Hepatocyte (in vitro differentiated cells): ENCODE data around the gene TBATA. TPM values are rescaled to one million over a fixed set of nuclear protein-coding genes. Genes with fewer than 3 reads are reported as not detected.

ENCODE experiments used
- DNase-seq: peaks from one replicate; pipeline ENCODE4 v3.0.0-alpha.2; 2016; ENCODE audit warnings: low spot score
- H2AFZ ChIP-seq: fragments of 200-600 bp; sonication (generic); 2 replicates; pipeline ENCODE4 v1.6.0; 2016; ENCODE audit warnings: antibody characterized with exemption, mild to moderate bottlenecking
- H3K27ac ChIP-seq: fragments of 200-600 bp; sonication (generic); 2 replicates; pipeline ENCODE4 v1.5.1; 2016; ENCODE audit warnings: mild to moderate bottlenecking
- H3K27me3 ChIP-seq: fragments of 200-600 bp; sonication (generic); 2 replicates; pipeline ENCODE4 v1.6.1; 2016
- H3K36me3 ChIP-seq: fragments of 200-600 bp; sonication (generic); replicated peaks from 2 replicates; pipeline ENCODE4 v1.5.1; 2016; ENCODE audit warnings: low read depth; ENCODE audit not compliant: insufficient read depth
- H3K4me1 ChIP-seq: fragments of 200-600 bp; sonication (generic); 2 replicates; pipeline ENCODE4 v1.5.1; 2016; ENCODE audit warnings: mild to moderate bottlenecking, moderate library complexity; ENCODE audit not compliant: insufficient read depth
- H3K4me2 ChIP-seq: fragments of 200-600 bp; sonication (generic); 2 replicates; pipeline ENCODE4 v1.6.0; 2016
- H3K4me3 ChIP-seq: fragments of 200-600 bp; sonication (generic); 2 replicates; pipeline ENCODE4 v1.5.1; 2016; ENCODE audit warnings: mild to moderate bottlenecking
- H3K79me2 ChIP-seq: fragments of 200-600 bp; sonication (generic); 2 replicates; pipeline ENCODE4 v1.6.0; 2017; ENCODE audit warnings: mild to moderate bottlenecking
- H3K9me2 ChIP-seq: fragments of 200-600 bp; sonication (generic); replicated peaks from 2 replicates; pipeline ENCODE4 v1.6.0; 2017; ENCODE audit warnings: mild to moderate bottlenecking; ENCODE audit not compliant: insufficient read depth
- H3K9me3 ChIP-seq: fragments of 200-600 bp; sonication (generic); 2 replicates; pipeline ENCODE4 v1.5.1; 2016; ENCODE audit warnings: low read depth, mild to moderate bottlenecking
- H4K20me1 ChIP-seq: fragments of 200-600 bp; sonication (generic); 2 replicates; pipeline ENCODE4 v1.6.0; 2016; ENCODE audit warnings: mild to moderate bottlenecking; ENCODE audit not compliant: insufficient read depth, poor library complexity, severe bottlenecking
- CTCF ChIP-seq: fragments of 200-600 bp; sonication (generic); IDR thresholded peaks from 2 replicates; pipeline ENCODE4 v1.5.1; 2016; ENCODE audit warnings: antibody characterized with exemption, mild to moderate bottlenecking; ENCODE audit not compliant: poor library complexity
- EZH2 ChIP-seq: fragments of 200-600 bp; sonication (generic); IDR thresholded peaks from 2 replicates; pipeline ENCODE4 v1.6.1; 2016; ENCODE audit warnings: antibody characterized with exemption, mild to moderate bottlenecking, borderline replicate concordance
- EZH2phosphoT487 ChIP-seq: fragments of 200-600 bp; sonication (generic); IDR thresholded peaks from one replicate; pipeline ENCODE4 v1.6.1; 2018; ENCODE audit warnings: antibody characterized with exemption, mild to moderate bottlenecking, low read depth, moderate library complexity; ENCODE audit not compliant: unreplicated experiment, severe bottlenecking
- WGBS: methylation state at CpG from one replicate; pipeline ENCODE4 v1.1.6; 2016; ENCODE audit warnings: low lambda C conversion rate; ENCODE audit errors: missing lambda C conversion rate; 5-methylcytosine and 5-hydroxymethylcytosine counted together
- polyA plus RNA-seq: library from polyadenylated mRNA; unstranded; fragments of >200 nt; fragmentation: Nextera tagmentation; extraction: Ambion mirVana; gene quantifications from 2 replicates; pipeline ENCODE4 v1.2.1, GENCODE V29; 2016
- total RNA-seq: library from RNA; depleted of rRNA; stranded (reverse); fragments of >200 nt; gene quantifications from 2 replicates; pipeline ENCODE4 v1.2.3, GENCODE V29; 2014

Gene TBATA
- total and polyA plus RNA-seq, 2 experiments from 2014 or later: not detected

DNA sequence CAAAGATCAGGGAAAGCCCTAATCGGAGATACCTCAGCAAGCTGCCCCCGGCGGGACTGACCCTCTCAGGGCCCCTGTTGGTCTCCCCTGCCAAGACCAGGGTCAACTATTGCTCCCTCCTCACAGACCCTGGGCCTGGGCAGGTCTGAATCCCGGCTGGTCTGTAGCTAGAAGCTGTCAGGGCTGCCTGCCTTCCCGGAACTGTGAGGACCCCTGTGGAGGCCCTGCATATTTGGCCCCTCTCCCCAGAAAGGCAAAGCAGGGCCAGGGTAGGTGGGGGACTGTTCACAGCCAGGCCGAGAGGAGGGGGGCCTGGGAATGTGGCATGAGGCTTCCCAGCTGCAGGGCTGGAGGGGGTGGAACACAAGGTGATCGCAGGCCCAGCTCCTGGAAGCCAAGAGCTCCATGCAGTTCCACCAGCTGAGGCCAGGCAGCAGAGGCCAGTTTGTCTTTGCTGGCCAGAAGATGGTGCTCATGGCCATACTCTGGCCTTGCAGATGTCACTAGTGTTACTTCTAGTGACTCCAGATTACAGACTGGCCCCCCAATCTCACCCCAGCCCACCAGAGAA lies 24.1 kb downstream of the TBATA start:
- Histone ChIP-seq H3K79me2 (no peaks in the 10 kb centered on the region), H3K4me1 (no peaks in the 10 kb centered on the region), H3K36me3 (no peaks in the 10 kb centered on the region), H2AFZ (no peak overlapping the region), H3K4me2 (no peak overlapping the region), H3K9me3 (no peaks in the 10 kb centered on the region), H3K9me2 (no peaks in the 10 kb centered on the region), H3K4me3 (no peak overlapping the region), H3K27ac (no peak overlapping the region), H4K20me1 (no peaks in the 10 kb centered on the region), H3K27me3 (no peaks in the 10 kb centered on the region)
- 55% methylated on average over 7 of the region's 7 CpGs for WGBS
- TF ChIP-seq CTCF (peak; percentile 47), EZH2 (no peak)
- DNase-seq: peak; percentile 52

DNA sequence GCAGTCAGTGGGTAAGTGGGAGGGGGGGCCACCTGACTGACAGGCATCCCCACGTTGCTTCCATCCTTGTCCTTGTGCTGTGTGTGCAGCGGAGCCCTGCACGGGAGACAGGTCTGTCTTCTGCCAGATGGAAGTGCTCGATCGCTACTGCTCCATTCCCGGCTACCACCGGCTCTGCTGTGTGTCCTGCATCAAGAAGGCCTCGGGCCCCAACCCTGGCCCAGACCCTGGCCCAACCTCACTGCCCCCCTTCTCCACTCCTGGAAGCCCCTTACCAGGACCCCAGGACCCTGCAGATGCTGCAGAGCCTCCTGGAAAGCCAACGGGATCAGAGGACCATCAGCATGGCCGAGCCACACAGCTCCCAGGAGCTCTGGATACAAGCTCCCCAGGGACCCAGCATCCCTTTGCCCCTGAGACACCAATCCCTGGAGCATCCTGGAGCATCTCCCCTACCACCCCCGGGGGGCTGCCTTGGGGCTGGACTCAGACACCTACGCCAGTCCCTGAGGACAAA lies 24.8 kb downstream of the TBATA start:
- H3K9me3 ChIP-seq: no peaks in the 10 kb centered on the region
- no peaks in the 10 kb centered on the region for H3K36me3 ChIP-seq
- no peaks in the 10 kb centered on the region for H4K20me1 ChIP-seq
- no peak overlapping the region for H3K4me3 ChIP-seq
- H2AFZ ChIP-seq: no peak overlapping the region
- no peaks in the 10 kb centered on the region for H3K4me1 ChIP-seq
- no peaks in the 10 kb centered on the region for H3K27me3 ChIP-seq
- DNase-seq: no peak
- 85% methylated on average over 8 of the region's 12 CpGs for WGBS
- H3K79me2 ChIP-seq: no peaks in the 10 kb centered on the region
- no peak overlapping the region for H3K27ac ChIP-seq
- TF ChIP-seq CTCF (no peak), EZH2phosphoT487 (no peak), EZH2 (no peak)
- H3K9me2 ChIP-seq: no peaks in the 10 kb centered on the region
- H3K4me2 ChIP-seq: no peak overlapping the region

DNA sequence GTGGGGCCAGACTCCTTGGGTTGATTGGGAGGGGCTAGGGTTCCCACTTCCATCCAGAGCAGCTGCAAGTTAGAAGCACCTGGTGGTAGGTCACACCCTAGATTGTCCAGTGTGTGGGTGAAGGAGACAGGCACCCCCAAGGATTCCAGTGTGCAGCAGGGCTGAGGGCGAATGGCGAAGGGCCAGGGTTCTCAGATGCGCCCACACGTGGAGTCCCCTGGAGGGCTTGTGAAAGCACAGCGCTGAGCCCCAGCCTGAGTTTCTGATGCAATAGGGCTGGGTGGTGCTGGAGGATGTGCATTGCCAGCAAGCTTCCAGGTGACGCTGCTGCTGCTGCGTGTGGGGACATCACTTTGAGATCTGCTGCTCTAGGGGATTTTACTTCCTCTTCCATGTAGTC lies 25.4 kb downstream of the TBATA start:
- H2AFZ ChIP-seq: no peak overlapping the region
- H4K20me1 ChIP-seq: no peaks in the 10 kb centered on the region
- H3K9me3 ChIP-seq: no peaks in the 10 kb centered on the region
- no peaks in the 10 kb centered on the region for H3K79me2 ChIP-seq
- no peak overlapping the region for H3K4me3 ChIP-seq
- 81% methylated on average over 6 of the region's 7 CpGs for WGBS
- no peaks in the 10 kb centered on the region for H3K27me3 ChIP-seq
- H3K9me2 ChIP-seq: no peaks in the 10 kb centered on the region
- no peak for DNase-seq
- no peak overlapping the region for H3K27ac ChIP-seq
- H3K36me3 ChIP-seq: no peaks in the 10 kb centered on the region
- H3K4me2 ChIP-seq: no peak overlapping the region
- no peak for TF ChIP-seq EZH2
- TF ChIP-seq CTCF: no peak
- TF ChIP-seq EZH2phosphoT487: no peak
- no peaks in the 10 kb centered on the region for H3K4me1 ChIP-seq
